C1 segment of cervical spinal cord (tissue), 14 donors: ENCODE data around the gene MORC1.
"Not testable (repeated sequence)": the region's sequence is repeated elsewhere in the genome, so short reads cannot be mapped to it uniquely, and the experiment has no call there.

ENCODE experiments used
- DNase-seq, 14 donors: peaks; one replicate each; lab custom pipeline; 2025; lab: John Stamatoyannopoulos, UW

The MORC1 gene

DNA sequence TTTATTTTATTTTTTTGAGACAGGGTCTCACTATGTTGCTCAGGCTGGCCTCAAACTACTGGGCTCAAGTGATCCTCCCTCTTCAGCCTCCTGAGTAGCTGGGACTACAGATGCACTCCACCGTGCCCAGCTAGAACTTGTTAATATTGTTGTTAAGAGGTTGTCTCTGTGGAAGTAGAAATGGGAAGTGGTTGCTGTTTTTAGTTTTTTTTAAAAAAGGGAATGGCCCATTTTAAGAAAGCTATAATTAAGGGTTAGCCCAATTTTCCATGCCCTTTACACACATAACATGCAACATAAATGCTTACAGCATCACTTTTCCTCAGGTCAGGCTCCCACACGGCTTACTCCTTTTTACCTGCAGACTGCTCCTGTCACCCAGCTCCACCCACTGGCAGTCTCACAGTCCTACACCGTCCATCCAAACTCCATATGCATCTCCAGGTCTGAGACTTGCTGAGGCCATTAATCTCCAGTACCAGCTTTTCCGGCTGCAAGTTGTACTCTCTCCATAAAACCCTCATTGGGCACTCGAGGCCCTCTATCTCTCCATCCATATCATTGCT lies 19.8 kb downstream of the MORC1 start:
- no peak for DNase-seq

DNA sequence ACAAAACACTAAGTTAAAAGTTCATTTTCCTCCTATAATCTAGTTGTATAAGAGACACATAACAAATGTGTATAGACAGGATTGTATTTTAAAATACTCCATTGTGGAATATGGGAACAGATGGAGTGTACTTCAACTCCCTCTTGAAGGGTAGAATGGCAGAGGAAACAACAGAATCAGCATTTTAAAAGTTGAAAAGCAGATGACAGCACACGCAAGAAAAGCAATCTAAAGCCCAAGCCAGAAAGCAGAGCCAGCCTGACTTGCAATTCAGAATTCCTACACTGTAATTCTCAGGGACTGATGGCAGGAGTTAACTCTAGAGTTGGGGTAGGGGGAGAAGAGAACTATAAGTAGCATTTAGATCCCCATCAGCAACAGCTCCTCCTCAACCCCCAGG lies 22.8 kb downstream of the MORC1 start:
- DNase-seq: no peak

DNA sequence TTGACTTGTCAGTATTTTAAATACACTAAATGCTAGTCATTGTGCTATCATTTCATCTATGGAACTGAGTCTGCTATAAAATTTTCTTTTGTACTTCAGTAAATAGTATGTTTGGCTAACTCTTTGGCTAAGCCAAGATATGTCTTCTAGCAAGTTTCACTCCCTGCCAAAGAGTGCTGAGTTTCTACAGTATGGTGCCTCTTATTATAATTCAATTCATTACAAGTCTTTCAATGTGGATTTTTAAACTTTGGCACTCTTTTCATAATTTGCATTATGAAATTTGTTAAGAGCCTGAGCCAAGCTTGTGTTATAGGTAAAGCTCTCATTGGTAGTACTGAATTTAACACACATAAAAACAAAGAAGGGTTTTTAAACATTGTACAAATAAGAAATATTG lies 24.4 kb downstream of the MORC1 start:
- no peak for DNase-seq

DNA sequence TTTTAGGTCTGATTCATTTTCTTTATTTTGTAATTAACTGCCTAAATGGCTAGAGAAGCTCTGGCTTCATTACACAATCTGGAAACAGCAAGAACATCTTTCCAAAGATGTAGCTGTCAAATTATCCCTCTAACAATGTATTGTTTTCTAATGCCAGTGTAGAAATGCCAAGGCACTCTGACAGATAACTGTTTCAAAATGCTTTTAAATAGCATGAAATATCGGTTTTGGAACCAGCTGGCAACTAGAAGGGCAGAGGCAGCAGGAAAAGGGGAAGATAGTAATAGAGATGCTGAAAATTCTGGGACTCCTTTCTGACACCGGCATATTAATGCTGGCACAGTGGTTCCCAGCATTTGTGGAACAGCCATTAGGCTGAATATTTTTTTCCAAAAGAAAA lies 26.1 kb downstream of the MORC1 start:
- DNase-seq: no peak

DNA sequence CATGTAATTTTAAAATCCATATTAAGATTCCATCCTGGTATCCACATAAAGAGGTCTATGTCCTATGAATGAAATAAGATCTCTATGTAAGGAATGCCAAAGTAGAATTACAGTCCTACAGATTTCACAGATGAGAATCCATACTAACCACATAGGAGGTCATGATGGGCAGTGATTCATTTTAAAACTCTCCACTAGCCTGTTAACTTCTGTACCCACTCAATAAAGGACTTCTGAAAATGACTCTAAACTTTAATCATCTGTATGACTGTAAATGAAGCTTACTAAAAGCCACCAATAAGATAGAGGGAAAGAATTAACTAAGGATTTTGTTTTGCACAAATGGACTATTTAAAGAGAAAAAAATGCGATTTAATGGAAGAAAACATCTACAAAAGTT lies 28.7 kb downstream of the MORC1 start:
- DNase-seq: no peak

DNA sequence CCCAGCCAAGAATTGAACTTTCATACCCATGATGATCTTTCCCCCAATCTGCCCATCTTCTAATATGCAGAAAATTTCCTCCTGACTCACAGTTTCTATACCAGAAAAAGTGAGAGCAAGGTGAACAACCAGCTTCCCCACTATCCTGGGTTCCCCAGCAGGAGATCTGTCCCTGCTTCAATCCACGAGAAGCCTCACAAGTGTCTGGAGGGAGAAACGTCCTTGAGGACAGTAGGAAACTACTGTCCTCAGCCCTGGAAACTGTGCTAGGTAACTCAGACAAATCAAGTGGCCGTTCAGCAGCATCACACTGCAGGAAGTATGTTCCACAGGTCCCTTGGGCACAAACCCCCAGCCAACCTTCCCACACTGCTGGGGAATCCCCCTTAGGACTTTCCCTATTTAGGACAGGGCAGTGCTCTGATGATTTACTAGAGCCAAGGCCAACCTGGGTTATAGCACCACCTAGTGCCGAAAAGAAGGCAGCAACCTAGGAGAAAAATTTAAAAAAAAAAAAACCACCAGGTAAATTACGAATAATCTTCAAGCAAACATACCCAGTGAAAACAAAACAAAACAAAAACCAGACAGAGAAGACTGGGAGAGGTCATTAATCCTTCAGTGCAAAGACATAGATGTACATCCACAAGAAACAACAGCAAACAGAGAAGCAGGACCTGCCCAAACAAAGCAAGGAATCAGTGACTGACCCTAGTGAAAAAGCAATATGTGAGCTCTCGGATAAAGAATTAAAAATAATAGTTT lies 36.0 kb downstream of the MORC1 start:
- DNase-seq: no peak

DNA sequence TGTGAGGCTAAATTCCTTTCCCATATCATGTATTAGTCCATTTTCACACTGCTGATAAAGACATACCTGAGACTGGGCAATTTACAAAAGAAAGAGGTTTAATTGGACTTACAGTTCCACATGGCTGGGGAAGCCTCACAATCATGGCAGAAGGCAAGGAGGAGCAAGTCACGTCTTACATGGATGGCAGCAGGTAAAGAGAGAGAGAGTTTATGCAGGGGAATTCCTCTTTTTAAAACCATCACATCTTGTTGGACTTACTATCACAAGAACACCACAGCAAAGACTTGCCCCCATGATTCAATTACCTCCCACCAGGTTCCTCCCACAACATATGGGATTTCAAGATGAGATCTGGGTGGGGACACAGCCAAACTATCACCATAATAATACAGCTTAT lies 37.8 kb downstream of the MORC1 start:
- DNase-seq: not testable (repeated sequence)

DNA sequence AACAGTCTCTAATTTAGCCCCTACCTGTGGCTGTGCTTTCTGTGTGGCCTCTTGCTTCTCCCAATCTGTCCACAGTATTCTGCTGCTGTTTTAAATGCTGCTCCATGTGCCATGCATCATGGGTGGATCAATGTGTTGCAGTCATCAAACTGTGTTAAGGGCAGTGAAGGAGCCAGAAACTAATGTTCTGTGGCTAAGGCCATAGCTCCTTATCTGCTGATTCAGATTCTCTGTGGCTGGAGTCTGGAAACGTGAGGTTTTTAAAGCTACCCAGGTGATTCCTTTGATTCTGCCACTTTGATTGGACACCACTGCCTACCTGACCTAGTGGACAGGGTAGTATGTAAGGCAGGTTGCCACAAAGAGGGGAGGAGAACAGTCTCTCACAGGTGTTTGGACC lies 44.8 kb downstream of the MORC1 start:
- no peak for DNase-seq

DNA sequence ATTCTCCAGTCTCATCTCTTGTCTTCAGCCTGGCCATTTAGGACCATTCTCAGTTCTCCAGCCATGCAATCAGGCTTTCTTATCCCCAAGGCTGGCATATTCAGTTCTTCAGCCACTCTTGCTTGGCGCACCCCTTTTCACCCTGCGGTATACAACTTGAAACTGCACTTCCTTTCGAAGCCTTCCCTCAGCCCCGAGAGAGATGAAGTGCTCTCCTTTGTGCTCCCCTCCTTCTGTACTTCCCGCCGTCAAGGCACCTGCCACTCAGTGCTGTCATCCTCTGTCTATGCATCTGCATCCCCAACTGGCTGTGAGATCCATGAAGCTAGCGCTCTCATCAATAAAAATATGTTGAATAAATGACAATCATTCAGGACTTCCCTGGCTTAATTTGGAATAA lies 45.7 kb downstream of the MORC1 start:
- DNase-seq: no peak

DNA sequence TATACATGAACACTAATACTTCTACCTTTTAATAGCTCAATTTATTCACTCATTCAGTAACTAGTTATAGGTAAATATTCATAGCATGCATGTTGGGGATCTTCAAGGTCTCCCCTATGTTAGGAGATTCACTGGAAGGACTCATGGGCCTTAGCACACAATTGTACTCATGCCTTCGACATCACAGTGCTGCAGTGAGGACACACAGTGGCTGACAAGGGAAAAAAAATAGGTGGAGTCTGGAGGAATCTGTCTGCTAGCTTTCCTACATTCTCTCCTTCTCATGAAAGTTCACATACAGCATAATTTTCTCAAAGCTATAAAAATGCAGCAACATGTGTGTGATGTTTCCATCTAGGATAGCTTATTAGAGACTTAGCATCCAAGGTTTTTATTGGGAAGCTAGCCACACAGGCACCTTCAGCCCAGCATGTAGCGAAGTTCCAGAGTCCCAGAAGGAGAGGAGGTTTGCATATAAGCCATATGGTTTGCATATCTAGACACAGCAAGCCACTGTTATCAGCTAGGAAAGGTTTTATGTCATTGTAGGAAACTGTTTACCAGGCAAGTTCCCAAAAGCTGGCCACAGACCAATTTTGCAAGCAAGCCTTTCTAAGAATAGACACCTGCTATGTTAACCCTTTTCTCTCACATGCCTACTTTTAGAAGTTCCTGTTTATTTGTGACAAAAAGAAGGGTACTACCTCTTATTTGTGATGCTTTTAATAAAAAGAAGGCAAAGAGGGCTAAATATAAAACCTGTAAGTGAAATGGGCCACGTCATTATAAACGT lies 46.4 kb downstream of the MORC1 start:
- no peak for DNase-seq

DNA sequence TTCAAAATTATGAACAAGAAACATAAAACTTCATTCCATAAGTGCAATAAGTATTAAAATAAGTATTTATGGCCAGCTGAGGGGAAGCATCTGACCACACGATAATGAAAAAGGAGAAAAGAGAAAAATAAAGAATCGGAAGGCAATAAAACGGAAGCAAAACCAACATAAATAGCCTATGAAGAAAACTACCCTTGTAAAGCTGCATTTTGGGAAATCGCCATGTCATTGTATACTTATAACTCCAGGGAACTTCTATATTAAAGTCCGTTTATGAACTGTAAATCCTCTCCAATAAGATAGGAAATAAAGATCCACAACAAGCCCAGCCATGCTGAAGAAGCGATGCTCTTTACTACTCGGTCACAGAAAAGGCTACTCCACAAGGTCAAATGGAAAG lies 47.7 kb downstream of the MORC1 start:
- no peak for DNase-seq

DNA sequence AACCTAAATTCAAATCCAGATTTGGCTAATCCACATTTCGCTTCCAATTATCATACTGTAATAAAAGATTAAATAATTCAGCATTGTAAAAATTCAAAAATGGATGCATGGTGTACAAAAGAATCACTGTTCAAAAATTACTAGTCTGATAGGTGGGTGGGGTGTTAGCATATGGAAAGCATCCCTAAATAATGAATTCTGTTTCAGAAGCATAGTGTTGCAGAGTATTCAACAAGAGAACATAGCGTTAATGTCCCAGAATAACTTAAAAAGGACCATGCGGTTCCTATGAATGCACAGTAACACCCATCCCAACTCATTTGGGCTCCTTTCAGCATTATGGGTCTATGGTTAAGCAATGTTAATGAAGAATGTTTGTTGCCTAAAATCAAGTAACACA lies 51.1 kb downstream of the MORC1 start:
- DNase-seq: no peak

DNA sequence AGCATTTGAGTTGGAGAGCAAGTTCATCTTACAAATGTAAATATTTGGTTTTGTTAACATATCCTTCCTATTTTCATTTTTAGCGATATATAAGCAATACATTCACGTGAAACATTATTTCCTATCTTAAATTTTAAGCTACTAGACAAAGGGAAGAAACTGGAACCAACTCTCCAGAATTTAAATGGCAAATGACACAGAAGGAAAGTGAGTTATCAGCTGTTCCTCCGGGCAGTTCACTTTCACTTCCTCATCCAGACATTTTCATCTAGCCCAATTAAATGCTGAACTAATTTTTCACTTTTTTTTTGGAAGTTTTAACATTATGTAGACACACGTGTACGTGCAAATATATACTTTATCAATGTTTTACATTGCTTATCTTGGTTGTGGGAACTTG lies 58.7 kb downstream of the MORC1 start:
- no peak for DNase-seq

DNA sequence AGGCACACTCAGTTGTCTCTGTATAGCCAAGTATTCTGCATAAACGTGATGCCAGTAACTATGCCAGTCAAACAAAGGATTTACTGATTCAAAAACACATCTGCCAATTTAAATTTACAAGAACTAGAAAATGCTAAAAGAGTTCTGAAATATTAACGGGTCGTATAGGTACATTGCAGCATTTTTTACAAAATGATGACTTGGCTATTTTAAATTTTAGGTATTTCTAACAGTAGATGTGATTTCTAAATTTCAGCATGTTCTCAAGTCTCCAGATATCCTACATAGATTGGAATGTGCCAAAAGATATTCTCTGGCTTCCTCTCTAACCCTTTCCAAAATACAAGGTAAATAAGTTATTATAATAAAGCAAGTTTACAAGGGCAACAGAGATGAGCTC lies 60.3 kb downstream of the MORC1 start:
- no peak for DNase-seq

DNA sequence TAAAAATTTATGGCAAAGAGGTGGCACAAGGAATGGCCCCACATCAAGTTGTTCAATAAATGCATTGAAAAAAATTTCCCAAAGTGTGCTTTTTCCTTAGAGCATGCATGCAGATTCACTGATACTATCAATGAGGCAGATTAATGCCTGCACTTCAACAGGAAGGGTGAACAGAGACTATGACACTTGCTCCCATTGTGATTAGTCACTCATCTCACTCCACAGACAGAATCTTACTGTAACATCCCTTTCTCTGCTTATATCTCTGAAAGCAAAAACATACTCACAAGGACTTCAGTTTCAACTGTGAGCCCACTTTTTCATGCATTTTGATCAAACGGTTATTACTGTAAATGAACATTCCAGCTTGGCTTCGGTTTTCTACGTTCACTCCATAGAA lies 60.9 kb downstream of the MORC1 start:
- DNase-seq: no peak

DNA sequence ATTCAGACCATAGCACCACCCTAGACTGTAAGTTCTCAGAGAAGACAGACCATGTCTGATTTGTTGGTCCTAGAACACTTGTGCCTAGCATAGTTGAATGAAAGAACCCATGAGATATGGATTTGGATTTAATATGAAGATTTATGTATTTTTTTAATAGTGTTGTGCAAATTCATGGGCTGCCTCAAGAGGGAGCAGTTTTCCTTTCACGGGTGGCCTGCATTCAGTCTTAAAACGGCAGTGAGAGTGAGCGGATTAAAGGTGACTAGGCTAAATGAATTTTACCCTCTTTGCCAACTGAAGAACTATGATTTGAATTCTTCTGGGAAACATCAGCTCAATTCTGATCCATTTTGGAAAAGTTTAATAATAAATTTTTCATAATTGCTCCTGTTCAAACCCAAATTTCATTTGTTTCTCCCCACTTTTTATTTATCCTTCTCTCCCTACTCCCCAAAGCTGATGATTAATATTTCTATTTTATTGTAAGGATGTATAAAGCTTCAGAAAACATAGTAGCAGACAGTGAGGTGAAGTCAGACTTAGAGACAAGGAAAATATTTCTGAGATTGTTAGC lies 67.3 kb downstream of the MORC1 start:
- DNase-seq: no peak

DNA sequence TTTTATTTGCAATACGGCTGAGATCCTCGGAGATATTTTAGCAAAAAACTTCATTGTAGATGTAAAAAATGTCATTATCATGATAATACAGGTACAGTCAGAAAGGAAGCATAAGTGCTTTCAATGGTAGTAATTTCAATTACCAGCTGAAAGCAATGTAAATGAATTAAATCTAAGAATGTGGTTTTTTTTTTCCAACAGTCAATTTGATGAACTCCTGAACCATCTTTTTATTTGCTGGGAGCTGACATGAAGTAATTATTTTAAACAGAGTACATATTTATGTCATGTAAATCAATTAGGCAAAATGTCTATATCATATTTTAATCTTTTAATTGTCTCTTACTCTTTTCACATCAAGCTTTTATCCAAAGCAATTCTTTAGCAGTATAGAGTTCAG lies 70.6 kb downstream of the MORC1 start:
- no peak for DNase-seq

DNA sequence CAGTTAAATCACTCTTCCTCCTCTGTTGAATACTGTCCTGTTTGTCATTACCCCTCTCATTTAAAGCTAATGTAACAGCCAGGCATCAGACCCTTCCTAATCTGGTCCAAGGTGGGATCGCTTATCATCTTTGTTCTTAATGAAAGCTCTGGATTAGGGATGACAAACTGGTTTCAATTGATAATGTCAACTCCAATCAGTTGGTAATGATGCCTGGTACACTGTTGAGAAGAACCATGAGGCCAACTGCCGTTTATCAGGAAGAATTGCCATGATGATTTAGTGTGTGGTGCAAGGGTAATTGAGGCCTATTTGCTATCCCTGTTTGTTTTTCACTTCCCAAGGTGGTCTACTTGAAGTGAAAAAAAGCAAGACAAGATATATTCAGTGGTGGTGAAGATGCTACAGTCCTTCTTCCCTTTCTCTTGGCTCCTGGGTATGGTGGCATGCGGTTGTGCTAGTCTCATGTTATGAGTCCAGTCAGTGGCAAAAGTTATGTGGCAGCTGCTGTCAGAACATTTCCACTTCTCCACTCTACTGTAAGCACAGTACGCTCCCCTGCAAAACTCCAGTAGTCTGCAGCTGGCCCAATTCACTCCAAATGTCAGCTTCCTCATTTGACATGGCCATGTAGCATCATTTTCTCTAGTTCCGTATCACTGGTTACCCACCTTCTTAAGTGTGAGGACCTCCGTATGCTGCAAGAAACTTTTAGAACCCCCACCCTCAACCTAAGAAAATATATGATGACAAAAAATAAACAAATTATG lies 72.5 kb downstream of the MORC1 start:
- no peak for DNase-seq

DNA sequence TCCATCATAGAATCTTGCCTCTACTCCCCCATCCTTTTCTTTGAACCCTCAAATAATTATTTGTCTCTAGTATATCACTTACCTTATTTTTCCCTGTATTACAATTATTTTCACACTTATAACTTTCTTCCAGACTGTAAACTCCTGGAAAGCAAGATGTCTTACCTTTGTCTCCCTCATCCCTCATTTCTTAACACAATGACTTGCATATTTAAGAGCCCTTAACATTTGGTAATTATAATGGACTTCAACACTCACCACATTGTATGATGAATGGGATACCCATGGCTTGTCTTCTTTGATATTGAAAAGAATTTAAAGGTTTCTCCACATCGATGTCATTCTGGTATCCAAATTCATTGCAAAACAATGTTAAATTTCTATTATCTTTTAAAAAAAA lies 82.9 kb downstream of the MORC1 start:
- no peak for DNase-seq

DNA sequence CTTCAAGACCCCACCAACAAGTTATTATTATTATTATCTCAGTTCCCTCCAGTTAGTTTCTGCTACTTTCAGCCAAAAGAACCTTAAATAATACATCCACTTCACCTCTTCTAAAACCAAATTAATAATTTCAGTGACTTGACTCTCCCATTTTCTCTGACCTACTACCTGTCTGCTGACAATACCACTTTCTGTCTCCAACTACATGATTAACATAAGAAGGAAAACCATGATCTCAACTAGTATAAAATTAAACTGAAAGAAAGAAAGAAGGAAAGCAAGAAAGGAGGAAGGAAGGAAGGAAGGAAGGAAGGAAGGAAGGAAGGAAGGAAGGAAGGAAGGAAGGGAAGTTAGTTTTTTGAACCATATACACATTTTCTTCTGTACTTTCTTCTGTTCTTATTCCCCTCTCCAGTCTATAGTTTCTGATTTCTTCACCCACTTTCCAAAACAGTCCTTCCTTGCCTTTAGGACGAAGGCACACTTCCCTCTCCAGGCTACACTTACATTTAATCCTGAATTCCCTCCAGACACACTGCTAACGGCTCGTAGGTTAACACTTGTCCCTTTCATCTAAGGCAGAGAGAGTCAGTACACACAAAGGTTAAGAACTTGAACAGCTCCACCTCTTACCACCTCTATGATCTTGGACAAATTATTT lies 84.8 kb downstream of the MORC1 start:
- DNase-seq: no peak

DNA sequence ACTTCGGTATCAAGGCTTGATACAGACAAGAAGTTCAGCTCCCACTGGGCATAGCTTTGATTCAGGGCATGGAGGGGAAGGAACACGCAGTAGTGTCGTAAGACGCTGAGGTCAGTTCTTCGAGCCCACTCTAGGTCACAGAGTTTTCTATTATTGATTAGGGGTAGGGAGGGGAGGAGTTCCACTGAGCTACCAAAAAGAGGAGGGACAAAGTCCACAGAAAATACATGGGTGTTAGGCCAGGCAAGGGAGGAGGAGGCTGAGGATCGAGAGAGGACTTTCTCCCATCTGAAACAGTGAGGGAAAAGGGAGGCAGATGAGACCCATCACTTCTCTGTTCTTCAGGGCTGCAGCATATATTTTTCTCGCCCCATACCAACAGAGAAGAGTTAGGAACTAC lies 89.2 kb downstream of the MORC1 start:
- DNase-seq: no peak
